ENCODE results near the gene CYP4F3. TPM values are rescaled to one million over a fixed set of nuclear protein-coding genes. Genes with fewer than 3 reads are reported as not detected.

CYP4F3 gene
- total RNA-seq, 1 experiment from 2014 or later: not detected

DNA sequence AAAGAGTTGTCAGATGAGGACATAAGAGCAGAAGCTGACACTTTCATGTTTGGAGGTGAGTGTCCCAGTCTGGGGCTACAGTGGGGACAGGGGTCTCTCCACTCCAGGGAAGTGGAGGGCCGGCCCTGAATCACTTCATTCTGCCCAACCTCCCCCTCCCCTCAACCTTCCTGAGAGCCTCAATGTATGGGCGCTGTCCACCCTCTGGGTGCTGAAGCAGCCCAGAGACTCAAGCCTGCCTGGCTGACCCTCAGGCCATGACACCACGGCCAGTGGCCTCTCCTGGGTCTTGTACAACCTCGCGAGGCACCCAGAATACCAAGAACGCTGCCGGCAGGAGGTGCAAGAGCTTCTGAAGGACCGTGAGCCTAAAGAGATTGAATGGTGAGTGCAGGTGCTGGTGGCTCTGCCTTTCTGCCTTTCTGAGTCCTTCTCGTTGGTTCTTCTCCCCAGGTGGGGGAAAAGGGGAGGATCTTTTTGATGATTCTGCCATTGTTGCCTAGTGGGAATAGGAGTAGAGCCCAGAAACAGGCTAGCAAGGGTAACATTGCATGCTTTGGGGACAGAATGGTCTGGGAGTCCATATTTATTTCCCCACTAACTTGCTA lies 16.9 kb upstream of the CYP4F3 start:
- Histone ChIP-seq H3K9me2 (replicated peaks; ENCODE audit: insufficient read depth, low read length) (no peaks in the 10 kb centered on the region), H3K27me3 (ENCODE audit: low read length) (no peaks in the 10 kb centered on the region), H3K4me2 (ENCODE audit: low read depth, low read length, poor library complexity, severe bottlenecking) (no peak overlapping the region), H3K4me1 (ENCODE audit: low read length) (no peaks in the 10 kb centered on the region), H3K9ac (ENCODE audit: low read length) (no peak overlapping the region), H3K27ac (ENCODE audit: low read length) (no peak overlapping the region), H3K9me3 (ENCODE audit: low read length) (no peaks in the 10 kb centered on the region), H3K4me3 (ENCODE audit: low read length) (no peak overlapping the region), H3K36me3 (ENCODE audit: insufficient read depth, low read length) (no peaks in the 10 kb centered on the region), H4K20me1 (ENCODE audit: insufficient read depth, low read depth, low read length) (no peaks in the 10 kb centered on the region), H2AFZ (ENCODE audit: low read length) (no peak overlapping the region), H3K79me2 (ENCODE audit: low read length) (no peaks in the 10 kb centered on the region)
- DNase-seq: peak; percentile 53

DNA sequence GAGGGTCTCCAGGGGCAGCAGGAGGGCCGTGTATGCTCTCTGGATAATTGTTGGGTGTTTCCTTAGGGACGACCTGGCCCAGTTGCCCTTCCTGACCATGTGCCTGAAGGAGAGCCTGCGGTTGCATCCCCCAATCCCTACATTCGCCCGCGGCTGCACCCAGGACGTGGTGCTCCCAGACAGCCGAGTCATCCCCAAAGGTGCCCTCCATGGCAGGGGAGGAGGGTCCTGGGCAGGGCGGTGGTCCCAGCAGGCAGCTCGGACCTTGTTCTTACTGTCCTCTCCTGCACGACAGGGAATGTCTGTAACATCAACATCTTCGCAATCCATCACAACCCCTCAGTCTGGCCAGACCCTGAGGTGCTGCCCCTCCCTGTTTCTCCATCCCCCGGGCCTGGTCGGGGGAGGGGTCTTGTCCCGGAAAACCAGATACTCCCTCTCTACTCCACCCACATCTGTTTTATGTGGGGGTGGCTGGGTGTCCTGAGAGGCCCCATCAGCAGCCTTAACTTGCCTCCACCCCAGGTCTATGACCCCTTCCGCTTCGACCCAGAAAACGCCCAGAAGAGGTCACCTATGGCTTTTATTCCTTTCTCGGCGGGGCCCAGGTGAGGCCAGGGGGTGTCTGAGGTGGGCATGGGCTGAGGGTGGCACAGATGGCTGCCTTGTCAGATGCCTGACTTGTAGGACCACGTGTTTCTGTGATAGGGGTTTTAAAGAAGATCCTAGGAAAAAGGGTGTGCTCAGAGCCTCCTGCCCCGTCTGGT lies 12.3 kb upstream of the CYP4F3 start:
- Histone ChIP-seq H3K9me2 (replicated peaks; ENCODE audit: insufficient read depth, low read length) (no peaks in the 10 kb centered on the region), H3K79me2 (ENCODE audit: low read length) (no peaks in the 10 kb centered on the region), H3K36me3 (ENCODE audit: insufficient read depth, low read length) (no peaks in the 10 kb centered on the region), H3K27me3 (ENCODE audit: low read length) (no peaks in the 10 kb centered on the region), H3K4me1 (ENCODE audit: low read length) (no peaks in the 10 kb centered on the region), H3K9me3 (ENCODE audit: low read length) (no peaks in the 10 kb centered on the region), H2AFZ (ENCODE audit: low read length) (no peak overlapping the region), H3K9ac (ENCODE audit: low read length) (no peak overlapping the region), H3K4me3 (ENCODE audit: low read length) (no peak overlapping the region), H3K27ac (ENCODE audit: low read length) (no peak overlapping the region), H4K20me1 (ENCODE audit: insufficient read depth, low read depth, low read length) (no peaks in the 10 kb centered on the region), H3K4me2 (ENCODE audit: low read depth, low read length, poor library complexity, severe bottlenecking) (no peak overlapping the region)
- no peak for DNase-seq

DNA sequence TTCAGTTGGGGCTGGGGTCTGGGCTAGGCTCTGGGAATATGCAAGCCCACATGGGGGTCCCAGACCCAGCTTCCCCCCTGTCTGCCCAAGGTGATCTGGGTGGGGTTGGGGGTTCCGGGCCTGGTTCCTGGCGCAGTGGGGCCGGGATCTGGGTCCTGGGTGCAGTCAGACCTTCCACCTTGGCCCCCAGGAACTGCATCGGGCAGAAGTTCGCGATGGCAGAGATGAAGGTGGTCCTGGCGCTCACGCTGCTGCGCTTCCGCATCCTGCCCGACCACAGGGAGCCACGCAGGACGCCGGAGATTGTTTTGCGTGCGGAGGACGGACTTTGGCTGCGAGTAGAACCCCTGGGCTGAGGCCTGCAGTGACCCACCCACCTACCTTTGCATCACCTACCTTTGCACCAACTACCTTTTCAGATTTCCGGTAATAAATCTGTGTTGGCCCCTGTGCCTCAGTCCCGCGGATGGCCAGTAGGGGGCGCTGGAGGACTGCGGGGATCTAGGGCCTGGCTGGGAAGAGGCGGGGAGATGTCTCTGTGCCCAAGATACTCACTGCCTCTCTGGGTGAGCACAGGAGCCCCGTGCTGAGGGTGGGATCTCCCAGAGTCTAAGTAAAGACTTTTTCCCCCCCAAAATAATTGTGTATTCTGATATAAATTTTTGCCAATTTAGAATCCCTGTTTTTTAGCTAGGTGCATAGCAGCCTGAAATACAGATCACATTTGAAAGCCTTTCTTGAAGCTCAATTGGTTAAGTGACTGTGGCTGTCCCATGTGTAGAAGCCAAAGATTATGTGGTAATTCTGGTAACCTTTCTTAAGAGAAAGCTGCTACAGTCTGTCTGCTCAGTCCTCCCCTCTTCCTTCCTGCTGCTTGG lies 11.5 kb upstream of the CYP4F3 start:
- H3K27me3 ChIP-seq (ENCODE audit: low read length): no peaks in the 10 kb centered on the region
- H2AFZ ChIP-seq (ENCODE audit: low read length): no peak overlapping the region
- H3K79me2 ChIP-seq (ENCODE audit: low read length): no peaks in the 10 kb centered on the region
- H4K20me1 ChIP-seq (ENCODE audit: insufficient read depth, low read depth, low read length): no peaks in the 10 kb centered on the region
- no peaks in the 10 kb centered on the region for H3K4me1 ChIP-seq (ENCODE audit: low read length)
- no peaks in the 10 kb centered on the region for H3K9me3 ChIP-seq (ENCODE audit: low read length)
- DNase-seq: peak; percentile 94
- H3K36me3 ChIP-seq (ENCODE audit: insufficient read depth, low read length): no peaks in the 10 kb centered on the region
- no peaks in the 10 kb centered on the region for H3K9me2 ChIP-seq (replicated peaks; ENCODE audit: insufficient read depth, low read length)
- H3K4me3 ChIP-seq (ENCODE audit: low read length): no peak overlapping the region
- no peak overlapping the region for H3K4me2 ChIP-seq (ENCODE audit: low read depth, low read length, poor library complexity, severe bottlenecking)
- H3K9ac ChIP-seq (ENCODE audit: low read length): no peak overlapping the region
- no peak overlapping the region for H3K27ac ChIP-seq (ENCODE audit: low read length)

DNA sequence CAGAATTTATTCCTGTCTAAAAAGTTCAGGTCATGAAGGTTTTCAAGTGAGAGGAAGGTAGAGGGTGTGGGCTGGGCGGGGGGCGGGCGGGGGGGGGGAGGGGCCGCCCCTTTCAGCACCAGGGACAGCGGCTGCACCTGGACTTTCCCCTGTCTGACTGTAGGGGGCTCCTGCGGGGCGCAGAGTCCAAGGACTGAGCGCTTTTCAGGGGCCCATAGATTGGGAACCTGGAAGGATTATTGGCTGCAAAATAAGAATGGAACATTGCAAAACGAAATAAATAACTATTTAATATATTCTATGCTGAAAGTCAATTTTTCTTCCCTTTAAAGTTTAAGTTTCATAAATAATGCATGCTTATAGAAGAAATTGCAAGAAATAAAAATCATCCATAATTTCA lies 8.9 kb upstream of the CYP4F3 start:
- Histone ChIP-seq H4K20me1 (ENCODE audit: insufficient read depth, low read depth, low read length) (no peaks in the 10 kb centered on the region), H3K4me3 (ENCODE audit: low read length) (no peak overlapping the region)
- peak; percentile 69 for DNase-seq

DNA sequence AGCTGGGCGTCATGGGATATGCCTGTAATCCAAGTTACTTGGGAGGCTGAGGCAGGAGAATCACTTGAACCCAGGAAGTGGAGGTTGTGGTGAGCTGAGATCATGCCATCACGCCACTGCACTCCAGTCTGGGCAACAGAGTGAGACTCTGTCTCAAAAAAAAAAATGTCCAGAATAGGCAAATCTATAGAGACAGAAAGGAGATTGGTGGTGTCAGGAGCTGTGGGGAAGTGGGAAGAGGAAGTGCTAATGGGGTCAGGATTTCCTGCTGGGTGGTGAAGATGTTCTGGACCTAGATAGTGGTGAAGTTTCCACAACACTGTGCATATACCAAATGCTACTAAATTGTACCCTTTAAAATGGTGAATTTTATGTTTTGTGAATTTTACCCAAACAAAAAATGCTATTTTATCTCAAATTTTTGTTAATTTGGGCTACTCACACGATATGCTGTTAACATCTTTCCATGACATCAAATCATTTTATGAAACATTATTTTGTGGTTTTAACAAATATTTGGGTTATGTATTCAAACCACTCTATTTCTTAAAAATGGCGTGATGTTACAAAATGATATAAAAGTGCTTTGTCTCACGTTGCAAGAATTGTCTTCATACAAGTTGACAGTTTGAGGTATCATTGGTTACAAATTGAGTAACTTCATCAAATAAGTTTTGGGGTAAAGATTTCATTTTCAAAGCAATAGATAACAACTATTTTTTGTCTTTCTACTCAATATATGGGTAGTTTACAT lies 7.4 kb upstream of the CYP4F3 start:
- Histone ChIP-seq H3K36me3 (ENCODE audit: insufficient read depth, low read length) (no peaks in the 10 kb centered on the region), H4K20me1 (ENCODE audit: insufficient read depth, low read depth, low read length) (no peaks in the 10 kb centered on the region), H2AFZ (ENCODE audit: low read length) (no peak overlapping the region), H3K27me3 (ENCODE audit: low read length) (no peaks in the 10 kb centered on the region), H3K27ac (ENCODE audit: low read length) (no peak overlapping the region), H3K9me3 (ENCODE audit: low read length) (no peaks in the 10 kb centered on the region), H3K4me3 (ENCODE audit: low read length) (no peak overlapping the region), H3K4me1 (ENCODE audit: low read length) (no peaks in the 10 kb centered on the region), H3K9me2 (replicated peaks; ENCODE audit: insufficient read depth, low read length) (no peaks in the 10 kb centered on the region), H3K4me2 (ENCODE audit: low read depth, low read length, poor library complexity, severe bottlenecking) (no peak overlapping the region), H3K79me2 (ENCODE audit: low read length) (no peaks in the 10 kb centered on the region), H3K9ac (ENCODE audit: low read length) (no peak overlapping the region)
- no peak for DNase-seq

More for the DNA sequence above, 8.9 kb upstream of the CYP4F3 start:
- Histone ChIP-seq H3K9ac (ENCODE audit: low read length) (no peak overlapping the region), H3K9me2 (replicated peaks; ENCODE audit: insufficient read depth, low read length) (no peaks in the 10 kb centered on the region), H3K27ac (ENCODE audit: low read length) (no peak overlapping the region), H3K27me3 (ENCODE audit: low read length) (no peaks in the 10 kb centered on the region), H3K79me2 (ENCODE audit: low read length) (no peaks in the 10 kb centered on the region), H3K4me2 (ENCODE audit: low read depth, low read length, poor library complexity, severe bottlenecking) (no peak overlapping the region), H2AFZ (ENCODE audit: low read length) (no peak overlapping the region), H3K4me1 (ENCODE audit: low read length) (no peaks in the 10 kb centered on the region), H3K9me3 (ENCODE audit: low read length) (no peaks in the 10 kb centered on the region), H3K36me3 (ENCODE audit: insufficient read depth, low read length) (no peaks in the 10 kb centered on the region)

DNA sequence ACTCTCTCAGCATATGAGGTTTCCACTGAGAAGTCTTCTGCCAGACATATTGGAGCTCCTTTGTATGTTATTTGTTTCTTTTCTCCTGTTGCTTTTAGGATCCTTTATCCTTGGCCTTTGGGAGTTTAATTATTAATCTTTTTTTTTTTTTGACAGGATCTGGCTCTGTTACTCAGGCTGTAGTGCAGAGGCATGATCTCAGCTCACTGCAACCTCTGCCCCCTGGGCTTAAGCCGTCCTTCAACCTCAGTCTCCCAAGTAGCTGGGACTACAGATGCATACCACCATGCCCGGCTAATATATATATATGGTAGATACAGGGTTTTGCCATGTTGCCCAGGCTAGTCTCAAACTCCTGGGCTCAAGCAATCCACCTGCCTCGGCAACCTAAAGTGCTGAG lies 6.6 kb upstream of the CYP4F3 start:
- H3K4me2 ChIP-seq (ENCODE audit: low read depth, low read length, poor library complexity, severe bottlenecking): no peak overlapping the region

DNA sequence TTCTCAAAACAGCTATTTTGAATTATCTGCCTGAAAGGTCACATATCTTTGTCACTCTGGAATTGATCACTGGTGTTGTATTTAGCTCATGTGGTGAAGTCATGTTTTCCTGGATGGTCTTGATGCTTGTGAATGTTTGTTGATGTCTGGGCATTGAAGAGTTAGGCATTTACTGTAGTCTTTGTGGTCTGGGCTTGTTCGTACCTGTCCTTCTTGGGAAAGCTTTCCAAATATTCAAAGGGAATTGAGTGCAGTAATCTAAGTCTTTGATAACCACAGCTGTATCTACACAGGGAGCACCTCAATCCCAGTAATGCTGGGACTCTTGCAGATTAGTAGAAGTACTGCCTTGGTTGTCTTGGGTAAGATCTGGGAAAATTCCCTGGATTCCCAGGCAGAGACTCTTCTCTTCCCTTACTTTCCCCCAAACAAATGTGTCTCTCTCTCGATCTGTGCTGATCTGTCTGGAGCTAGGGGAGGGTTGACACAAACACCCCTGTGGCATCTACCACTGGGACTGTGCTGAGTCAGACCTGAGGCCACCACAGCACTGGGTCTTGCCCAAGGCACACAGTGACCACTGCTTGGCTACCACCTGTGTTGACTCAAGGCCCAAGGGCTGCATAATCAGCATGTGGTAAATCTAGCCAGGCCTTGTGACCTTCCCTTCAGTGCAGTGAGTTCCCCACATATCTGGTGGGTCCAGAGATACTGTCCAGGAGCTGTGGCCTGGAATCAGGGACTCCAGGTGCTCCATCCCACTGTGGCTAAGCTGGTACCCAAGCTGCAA lies 5.5 kb upstream of the CYP4F3 start:
- no peak overlapping the region for H3K9ac ChIP-seq (ENCODE audit: low read length)

More for the DNA sequence above, 6.6 kb upstream of the CYP4F3 start:
- Histone ChIP-seq H3K9me2 (replicated peaks; ENCODE audit: insufficient read depth, low read length) (no peaks in the 10 kb centered on the region), H3K4me3 (ENCODE audit: low read length) (no peak overlapping the region), H3K79me2 (ENCODE audit: low read length) (no peaks in the 10 kb centered on the region), H3K36me3 (ENCODE audit: insufficient read depth, low read length) (no peaks in the 10 kb centered on the region), H4K20me1 (ENCODE audit: insufficient read depth, low read depth, low read length) (no peaks in the 10 kb centered on the region), H2AFZ (ENCODE audit: low read length) (no peak overlapping the region), H3K27me3 (ENCODE audit: low read length) (no peaks in the 10 kb centered on the region), H3K9ac (ENCODE audit: low read length) (no peak overlapping the region), H3K4me1 (ENCODE audit: low read length) (no peaks in the 10 kb centered on the region), H3K27ac (ENCODE audit: low read length) (no peak overlapping the region), H3K9me3 (ENCODE audit: low read length) (no peaks in the 10 kb centered on the region)
- no peak for DNase-seq

More for the DNA sequence above, 5.5 kb upstream of the CYP4F3 start:
- H4K20me1 ChIP-seq (ENCODE audit: insufficient read depth, low read depth, low read length): no peaks in the 10 kb centered on the region
- H2AFZ ChIP-seq (ENCODE audit: low read length): no peak overlapping the region
- no peak overlapping the region for H3K4me2 ChIP-seq (ENCODE audit: low read depth, low read length, poor library complexity, severe bottlenecking)
- H3K79me2 ChIP-seq (ENCODE audit: low read length): no peaks in the 10 kb centered on the region
- H3K36me3 ChIP-seq (ENCODE audit: insufficient read depth, low read length): no peaks in the 10 kb centered on the region
- no peaks in the 10 kb centered on the region for H3K27me3 ChIP-seq (ENCODE audit: low read length)
- no peaks in the 10 kb centered on the region for H3K9me3 ChIP-seq (ENCODE audit: low read length)
- no peak for DNase-seq
- no peak overlapping the region for H3K4me3 ChIP-seq (ENCODE audit: low read length)
- no peaks in the 10 kb centered on the region for H3K9me2 ChIP-seq (replicated peaks; ENCODE audit: insufficient read depth, low read length)
- H3K27ac ChIP-seq (ENCODE audit: low read length): no peak overlapping the region
- no peaks in the 10 kb centered on the region for H3K4me1 ChIP-seq (ENCODE audit: low read length)

Measured in Karpas-422 (cell line).